DND-41 (cell line): Measurements from ENCODE around the gene KCNIP4.

Experiments used
- ATAC-seq: fragments of 200-7000 bp; cut with Tn5 transposase; 3 replicates; pipeline ENCODE4 v1.9.1; 2021; ENCODE audit warnings: low read depth; ENCODE audit not compliant: insufficient read depth
- DNase-seq: peaks from one replicate; pipeline ENCODE4 v3.0.0-alpha.2; 2020
- H2AFZ ChIP-seq: 2 replicates; pipeline ENCODE4 v1.6.0; 2012; ENCODE audit warnings: low read depth, low read length
- H3K27ac ChIP-seq: 2 replicates; pipeline ENCODE4 v1.5.1; 2012; ENCODE audit warnings: low read length, inconsistent platforms
- H3K27me3 ChIP-seq: fragments of 200-600 bp; sonication (generic); 2 replicates; pipeline ENCODE4 v1.6.0; 2012; ENCODE audit warnings: low read length, mild to moderate bottlenecking, inconsistent platforms; ENCODE audit not compliant: insufficient read depth, poor library complexity
- H3K36me3 ChIP-seq: 2 replicates; pipeline ENCODE4 v1.5.1; 2012; ENCODE audit warnings: low read length, inconsistent platforms; ENCODE audit not compliant: insufficient read depth
- H3K4me1 ChIP-seq: 2 replicates; pipeline ENCODE4 v1.5.1; 2012; ENCODE audit warnings: mild to moderate bottlenecking, low read length; ENCODE audit not compliant: insufficient read depth
- H3K4me2 ChIP-seq: 2 replicates; pipeline ENCODE4 v1.6.0; 2012; ENCODE audit warnings: mild to moderate bottlenecking, moderate library complexity, low read length, inconsistent platforms; ENCODE audit not compliant: insufficient read depth
- H3K4me3 ChIP-seq, 2 experiments: fragments of 200-600 bp in 1 of 2; shearing (Covaris generic) in 1 of 2; 2 replicates each; pipeline ENCODE4 v1.5.1; 2012 to 2016; ENCODE audit warnings: inconsistent platforms in 2 of 2, low read length in 2 of 2, mild to moderate bottlenecking in 2 of 2, low read depth in 1 of 2, moderate library complexity in 1 of 2
- H3K79me2 ChIP-seq: 2 replicates; pipeline ENCODE4 v1.6.0; 2012; ENCODE audit warnings: low read length, inconsistent platforms; ENCODE audit not compliant: insufficient read depth
- H3K9ac ChIP-seq: 2 replicates; pipeline ENCODE4 v1.6.0; 2012; ENCODE audit warnings: low read depth, mild to moderate bottlenecking, inconsistent platforms, low read length, moderate library complexity
- H3K9me3 ChIP-seq: 2 replicates; pipeline ENCODE4 v1.5.1; 2012; ENCODE audit warnings: low read length, moderate library complexity, mild to moderate bottlenecking, inconsistent platforms; ENCODE audit not compliant: insufficient read depth, severe bottlenecking
- H4K20me1 ChIP-seq: 2 replicates; pipeline ENCODE4 v1.6.0; 2012; ENCODE audit warnings: low read length; ENCODE audit not compliant: insufficient read depth
- CTCF ChIP-seq: IDR thresholded peaks from 2 replicates; pipeline ENCODE4 v1.5.1; 2012; ENCODE audit warnings: borderline replicate concordance, low read length, moderate library complexity, mild to moderate bottlenecking; ENCODE audit not compliant: poor library complexity, severe bottlenecking; ENCODE audit errors: extremely low read depth
- EZH2 ChIP-seq: IDR thresholded peaks from 3 replicates; pipeline ENCODE4 v1.6.1; 2012; ENCODE audit warnings: borderline replicate concordance, low read depth, mild to moderate bottlenecking, moderate library complexity, low read length, inconsistent platforms; ENCODE audit not compliant: severe bottlenecking

The KCNIP4 gene

GRCh38 chr4:21688596-21689265 is 259.8 kb downstream of the KCNIP4 start:
- no peaks in the 10 kb centered on the region for H3K27me3 ChIP-seq
- no peaks in the 10 kb centered on the region for H4K20me1 ChIP-seq
- DNase-seq, result no peak
- H3K4me3 ChIP-seq, result no peak overlapping the region
- H3K4me1 ChIP-seq, result no peaks in the 10 kb centered on the region
- no peaks in the 10 kb centered on the region for H3K36me3 ChIP-seq
- no peaks in the 10 kb centered on the region for H3K79me2 ChIP-seq
- H3K9me3 ChIP-seq, result no peaks in the 10 kb centered on the region
- H2AFZ ChIP-seq, result no peak overlapping the region
- no peak overlapping the region for H3K4me2 ChIP-seq
- no peak overlapping the region for H3K27ac ChIP-seq
- no peak for TF ChIP-seq CTCF
- no peak for ATAC-seq
- no peak overlapping the region for H3K9ac ChIP-seq

GRCh38 chr4:21685911-21686310 is 262.7 kb downstream of the KCNIP4 start:
- no peak for TF ChIP-seq EZH2
- no peak for TF ChIP-seq CTCF
- ATAC-seq, result no peak

GRCh38 chr4:21680326-21680898 is 268.2 kb downstream of the KCNIP4 start:
- Histone ChIP-seq H3K27ac (no peak overlapping the region), H3K4me1 (no peaks in the 10 kb centered on the region), H3K4me2 (no peak overlapping the region), H3K79me2 (no peaks in the 10 kb centered on the region), H3K36me3 (no peaks in the 10 kb centered on the region), H3K4me3 (no peak overlapping the region), H4K20me1 (no peaks in the 10 kb centered on the region), H3K9me3 (no peaks in the 10 kb centered on the region), H2AFZ (no peak overlapping the region), H3K9ac (no peak overlapping the region), H3K27me3 (no peaks in the 10 kb centered on the region)
- DNase-seq, result no peak
- ATAC-seq, result no peak
- TF ChIP-seq CTCF, result no peak
- TF ChIP-seq EZH2, result no peak

More at GRCh38 chr4:21685911-21686310, 262.7 kb downstream of the KCNIP4 start:
- Histone ChIP-seq H4K20me1 (no peaks in the 10 kb centered on the region), H3K4me3 (no peak overlapping the region), H3K4me1 (no peaks in the 10 kb centered on the region), H3K79me2 (no peaks in the 10 kb centered on the region), H2AFZ (no peak overlapping the region), H3K27ac (no peak overlapping the region), H3K9ac (no peak overlapping the region), H3K9me3 (no peaks in the 10 kb centered on the region), H3K4me2 (no peak overlapping the region), H3K27me3 (no peaks in the 10 kb centered on the region), H3K36me3 (no peaks in the 10 kb centered on the region)
- DNase-seq, result no peak
